Right atrium auricular region (tissue), 2 donors: ENCODE results near the gene USP3. TPM values are rescaled to one million over a fixed set of nuclear protein-coding genes. Genes with fewer than 3 reads are reported as not detected.
"Not testable (repeated sequence)": the region's sequence is repeated elsewhere in the genome, so short reads cannot be mapped to it uniquely, and the experiment has no call there.

Experiments
- DNase-seq: peaks from one replicate; pipeline ENCODE4 v3.0.0-alpha.2; 2019; ENCODE audit warnings: low spot score
- H3K27ac ChIP-seq, 2 donors: fragments of 200-600 bp; sonication (generic); 1 replicate in 1 of 2; 2 replicates in 1 of 2; pipeline ENCODE4 v1.5.1; 2016 to 2019
- H3K27me3 ChIP-seq, 2 donors: fragments of 200-600 bp; sonication (generic); one replicate each; pipeline versions ENCODE4 v1.5.1 to v1.6.0; 2017 to 2019
- H3K36me3 ChIP-seq: fragments of 200-600 bp; sonication (generic); one replicate; pipeline ENCODE4 v1.5.1; 2016
- H3K4me1 ChIP-seq, 2 donors: fragments of 200-600 bp; sonication (generic); one replicate each; pipeline versions ENCODE4 v1.5.1 to v1.6.0; 2017 to 2019
- H3K4me3 ChIP-seq, 2 donors: fragments of 200-600 bp; sonication (generic); 1 replicate in 1 of 2; 2 replicates in 1 of 2; pipeline ENCODE4 v1.5.1; 2017 to 2019; ENCODE audit warnings: mild to moderate bottlenecking in 1 of 2, moderate library complexity in 1 of 2
- H3K9me3 ChIP-seq, 2 donors: fragments of 200-600 bp; sonication (generic); one replicate each; pipeline ENCODE4 v1.5.1; 2019
- CTCF ChIP-seq, 2 donors: fragments of 200-600 bp; sonication (generic); IDR thresholded peaks; one replicate each; pipeline ENCODE4 v1.5.1; 2019; ENCODE audit warnings: antibody characterized with exemption in 2 of 2
- total RNA-seq, 2 donors: library from RNA; depleted of rRNA; stranded (reverse); fragments of >200 nt; gene quantifications; one replicate each; pipeline ENCODE4 v1.1.0, GENCODE V29; 2016

USP3 gene
- total RNA-seq, 2 donors from 2014 or later = 12.3 to 18.5 TPM

GRCh38 chr15:63517202-63517601 is 12.8 kb downstream of the USP3 start:
- Histone ChIP-seq H3K27me3 (no peaks in the 10 kb centered on the region), H3K4me3 (no peak overlapping the region), H3K36me3 (no peaks in the 10 kb centered on the region), H3K9me3 (no peaks in the 10 kb centered on the region), H3K27ac (no peak overlapping the region), H3K4me1 (peaks cover 0 to 38% of the 10 kb centered on the region in 2 donors)
- TF ChIP-seq CTCF (IDR thresholded peaks at IDR 0.05) = no peak
- no peak for DNase-seq

- Histone ChIP-seq H3K4me1 (peaks cover 0 to 42% of the 10 kb centered on the region in 2 donors), H3K27me3 (no peaks in the 10 kb centered on the region), H3K27ac (no peak overlapping the region), H3K36me3 (no peaks in the 10 kb centered on the region), H3K9me3 (no peaks in the 10 kb centered on the region), H3K4me3 (no peak overlapping the region)
- DNase-seq = no peak
- no peak for TF ChIP-seq CTCF (IDR thresholded peaks at IDR 0.05)
Observed at GRCh38 chr15:63517628-63518027, 13.2 kb downstream of the USP3 start.

DNA sequence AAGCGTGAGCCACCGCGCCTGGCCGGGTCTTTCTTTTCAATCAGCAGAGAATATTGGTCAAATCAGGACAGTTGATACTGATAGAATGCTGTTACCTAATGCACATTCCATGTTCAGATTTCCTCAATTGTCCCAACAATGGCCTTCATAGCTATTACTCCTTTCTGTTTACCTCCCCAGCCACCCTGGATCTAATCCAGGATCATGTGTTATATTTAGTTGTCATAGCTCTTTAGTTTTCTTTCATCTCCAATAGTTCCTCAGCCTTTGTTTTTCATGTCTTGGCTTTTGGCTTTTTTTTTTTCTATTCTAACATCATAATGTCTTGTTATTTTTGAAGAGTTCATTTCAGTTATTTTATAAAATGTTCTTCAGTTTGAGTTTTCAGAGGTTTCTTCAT is 14.6 kb downstream of the USP3 start:
- no peak for TF ChIP-seq CTCF (IDR thresholded peaks at IDR 0.05)
- Histone ChIP-seq H3K4me1 (peaks cover 0 to 54% of the 10 kb centered on the region in 2 donors), H3K36me3 (no peaks in the 10 kb centered on the region), H3K4me3 (no peak overlapping the region), H3K9me3 (no peaks in the 10 kb centered on the region), H3K27me3 (no peaks in the 10 kb centered on the region), H3K27ac (no peak overlapping the region)
- DNase-seq = no peak

DNA sequence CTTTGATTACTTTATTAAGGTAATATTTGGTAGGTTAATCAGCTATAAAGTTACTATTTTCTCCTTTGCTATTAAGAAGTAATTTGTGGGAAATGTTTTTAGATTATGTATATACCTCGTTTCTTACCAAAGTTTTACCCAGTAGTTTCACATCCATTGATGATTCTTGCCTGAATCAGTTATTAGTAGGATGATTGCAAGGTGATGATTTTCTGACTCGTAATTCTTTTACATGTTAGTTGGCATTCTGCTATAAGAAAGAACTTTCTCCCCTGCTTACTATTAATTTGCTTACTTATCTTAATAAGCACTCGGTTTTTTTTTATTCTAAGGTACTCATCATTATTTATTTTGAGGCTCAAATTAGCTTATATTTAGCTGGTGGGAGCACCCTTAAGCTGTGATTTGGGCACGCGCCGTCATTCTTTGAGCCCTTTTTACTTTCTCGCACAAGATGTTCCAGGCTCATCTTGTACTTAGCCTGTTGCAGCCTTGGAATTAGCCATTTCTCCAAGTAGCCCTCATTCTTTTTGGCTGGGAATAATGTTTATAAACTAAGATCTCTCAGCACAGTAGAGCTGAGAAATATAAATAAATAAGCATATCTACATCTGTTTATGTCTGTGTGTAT is 15.3 kb downstream of the USP3 start:
- H3K36me3 ChIP-seq = no peaks in the 10 kb centered on the region
- no peak for TF ChIP-seq CTCF (IDR thresholded peaks at IDR 0.05)
- H3K4me1 ChIP-seq = peaks cover 0 to 54% of the 10 kb centered on the region in 2 donors
- no peak for DNase-seq
- no peak overlapping the region for H3K27ac ChIP-seq
- H3K27me3 ChIP-seq = no peaks in the 10 kb centered on the region
- no peak overlapping the region for H3K4me3 ChIP-seq
- H3K9me3 ChIP-seq = no peaks in the 10 kb centered on the region

DNA sequence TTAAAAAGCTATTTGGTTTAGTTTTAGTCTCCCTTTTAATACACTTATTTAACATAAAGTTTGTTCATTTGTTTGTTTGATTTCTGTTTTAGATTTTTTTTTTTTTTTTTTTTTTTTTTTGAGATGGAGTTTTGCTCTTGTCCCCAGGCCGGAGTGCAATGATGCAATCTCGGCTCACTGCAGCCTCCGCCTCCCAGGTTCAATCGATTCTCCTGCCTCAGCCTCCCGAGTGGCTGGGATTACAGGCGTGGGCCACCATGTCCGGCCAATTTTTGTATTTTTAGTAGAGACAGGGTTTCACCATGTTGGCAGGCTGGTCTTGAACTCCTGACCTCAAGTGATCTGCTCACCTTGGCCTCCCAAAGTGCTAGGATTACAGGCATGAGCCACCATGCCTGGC is 16.1 kb downstream of the USP3 start:
- not testable (repeated sequence) for H3K27ac ChIP-seq, H3K36me3 ChIP-seq
- H3K4me1 ChIP-seq = peaks cover 0 to 46% of the 10 kb centered on the region in 2 donors

DNA sequence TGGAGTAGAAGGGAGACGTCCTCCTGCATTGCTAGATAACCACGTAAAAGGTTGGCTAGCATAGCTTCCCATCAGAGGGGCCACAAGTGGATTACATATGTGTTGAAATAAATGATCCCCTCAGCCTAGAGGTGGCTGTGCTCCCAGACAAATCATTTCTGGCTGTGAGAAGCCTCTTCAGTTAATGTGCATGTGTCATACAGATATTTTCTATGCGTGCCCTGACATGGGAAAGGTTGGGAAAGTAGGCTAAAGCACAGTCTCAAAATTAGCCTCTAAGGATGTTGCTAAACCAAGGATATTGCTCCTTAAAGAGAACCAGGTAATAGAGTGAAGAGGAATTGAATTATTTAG is 17.8 kb downstream of the USP3 start:
- Histone ChIP-seq H3K4me3 (no peak overlapping the region), H3K27me3 (no peaks in the 10 kb centered on the region), H3K36me3 (no peaks in the 10 kb centered on the region), H3K27ac (no peak overlapping the region), H3K4me1 (peaks cover 0 to 32% of the 10 kb centered on the region in 2 donors), H3K9me3 (no peaks in the 10 kb centered on the region)
- TF ChIP-seq CTCF (IDR thresholded peaks at IDR 0.05) = no peak
- DNase-seq = no peak

More for the DNA sequence above, 16.1 kb downstream of the USP3 start:
- DNase-seq, H3K9me3 ChIP-seq, H3K4me3 ChIP-seq, H3K27me3 ChIP-seq: not testable (repeated sequence)
